Hematopoietic multipotent progenitor cell (in vitro differentiated cells): ENCODE measurements around the gene TMC1. TPM values are rescaled to one million over a fixed set of nuclear protein-coding genes. Genes with fewer than 3 reads are reported as not detected.
A peak's percentile ranks its signal among the peaks of the same experiment; 100 is the strongest.
"Not testable (repeated sequence)": the region's sequence is repeated elsewhere in the genome, so short reads cannot be mapped to it uniquely, and the experiment has no call there.

Source experiments
- DNase-seq, 3 donors: peaks; one replicate each; pipeline ENCODE4 v3.0.0-alpha.2; 2011 to 2015; ENCODE audit warnings: low read depth in 2 of 3, low spot score in 2 of 3
- total RNA-seq: library from RNA; depleted of rRNA; stranded (reverse); fragments of >200 nt; gene quantifications from one replicate; pipeline ENCODE4 v1.2.3, GENCODE V29; 2012

Gene TMC1
- total RNA-seq, 1 donor, result not detected

DNA sequence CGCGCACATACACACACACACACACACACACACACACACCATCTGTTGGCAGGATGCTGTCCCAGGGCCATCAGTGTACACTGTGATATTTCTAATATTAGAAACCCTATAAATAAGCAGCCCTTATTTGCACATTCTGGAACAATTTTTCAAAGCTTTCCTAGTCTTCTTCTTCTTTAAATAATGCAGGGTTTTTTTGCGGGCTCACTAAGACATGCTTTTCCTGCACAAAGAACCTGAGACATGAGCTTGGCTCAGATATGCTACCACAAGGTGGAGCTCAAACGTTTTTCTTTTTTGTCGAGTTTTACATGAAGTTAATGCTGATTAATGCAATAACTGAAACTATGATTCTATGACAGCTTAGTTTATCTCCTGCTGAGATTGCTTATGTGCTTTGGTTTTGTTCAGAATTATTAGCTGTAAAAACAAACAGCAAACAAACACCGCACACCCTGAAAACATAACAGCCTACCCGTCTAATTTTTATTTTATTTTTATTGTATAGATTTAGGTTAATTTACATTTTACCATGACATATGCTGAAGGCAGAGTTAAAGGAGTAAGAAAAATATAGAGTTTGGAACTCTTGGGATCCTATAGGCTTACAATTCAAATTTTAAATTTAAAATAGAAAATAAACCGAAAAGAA lies 335.7 kb downstream of the TMC1 start:
- DNase-seq, result peak in 2 of 3 donors; percentile 53 to 82

DNA sequence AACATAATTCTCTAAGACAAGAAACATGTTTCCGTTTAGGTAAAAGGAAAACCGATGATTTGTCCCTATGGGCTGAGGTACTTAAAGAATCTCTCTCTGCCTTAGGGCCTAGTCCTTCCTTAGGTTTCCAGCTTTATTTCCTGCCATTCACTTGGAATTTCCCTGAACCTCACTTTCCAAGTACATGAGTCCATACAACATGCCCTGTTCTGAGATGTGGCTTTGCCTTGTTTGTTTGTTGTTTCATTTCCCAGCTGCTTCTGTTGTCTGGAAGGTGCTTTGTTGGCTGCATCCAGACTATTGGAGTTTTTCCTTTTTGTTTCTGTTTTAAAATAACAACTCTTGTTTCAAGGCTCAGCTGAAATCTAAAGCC lies 336.2 kb downstream of the TMC1 start:
- no peak for DNase-seq

GRCh38 chr9:72858089-72858912 lies 336.9 kb downstream of the TMC1 start:
- no peak for DNase-seq

GRCh38 chr9:72862788-72863187 lies 341.4 kb downstream of the TMC1 start:
- not testable (repeated sequence) for DNase-seq

- no peak for DNase-seq
These were observed 342.2 kb downstream of the TMC1 start for GRCh38 chr9:72863456-72864094.

DNA sequence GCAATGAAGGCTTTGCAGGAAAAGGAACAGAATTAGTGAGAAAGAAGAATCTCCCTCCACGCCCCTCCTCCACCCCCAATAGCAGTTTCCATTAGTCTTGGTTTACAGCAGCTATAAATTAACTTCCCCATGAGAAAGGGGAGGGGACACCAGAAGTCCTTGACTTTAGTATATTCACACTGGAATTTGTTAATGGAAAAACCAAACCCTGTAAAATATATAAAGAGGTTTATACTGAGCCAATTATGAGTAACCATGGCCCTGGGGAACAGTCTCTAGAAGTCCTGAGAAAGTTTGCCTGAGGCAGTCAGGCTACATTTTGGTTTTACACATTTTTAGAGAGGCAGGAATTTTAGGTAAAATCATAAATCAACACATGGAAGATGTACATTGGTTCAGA lies 342.9 kb downstream of the TMC1 start:
- no peak for DNase-seq

DNA sequence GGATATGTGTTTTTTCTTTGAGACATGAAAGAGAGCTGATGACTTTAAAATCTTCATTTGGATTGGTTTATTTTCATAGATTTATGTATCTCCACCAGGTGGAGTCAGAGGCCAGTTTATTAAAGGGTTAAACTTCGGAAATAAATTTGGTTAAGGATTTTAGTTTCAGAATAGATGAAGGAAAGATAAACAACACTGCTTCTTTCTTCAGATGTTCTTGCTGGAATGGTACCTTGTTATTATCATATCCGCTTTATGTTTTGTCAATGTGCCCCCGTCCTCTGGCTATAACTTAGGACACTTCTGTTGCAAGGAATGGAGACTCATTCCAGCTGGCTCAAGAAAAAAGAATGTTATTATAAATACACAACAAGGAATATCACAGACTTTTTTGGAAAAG lies 350.3 kb downstream of the TMC1 start:
- DNase-seq, result peak in 2 of 3 donors; percentile 22 to 62

DNA sequence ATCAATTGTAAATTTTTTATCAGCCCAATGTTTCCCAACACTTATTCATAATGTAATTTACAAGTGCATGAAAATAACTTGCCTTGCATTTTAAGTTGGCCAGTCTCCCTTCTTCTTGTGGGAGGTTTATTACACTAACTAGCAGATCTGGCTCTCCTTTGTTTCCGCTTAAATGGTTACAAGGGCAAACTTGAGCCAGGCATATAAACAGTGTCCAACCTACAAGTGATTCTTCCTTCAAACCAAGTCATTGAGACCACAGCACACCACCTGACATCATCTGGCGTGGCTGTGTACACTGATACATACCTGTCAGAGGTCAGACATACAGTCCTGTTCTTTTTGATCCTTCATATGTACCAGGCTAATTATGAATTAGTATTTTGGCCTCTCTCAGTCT lies 351.3 kb downstream of the TMC1 start:
- no peak for DNase-seq

DNA sequence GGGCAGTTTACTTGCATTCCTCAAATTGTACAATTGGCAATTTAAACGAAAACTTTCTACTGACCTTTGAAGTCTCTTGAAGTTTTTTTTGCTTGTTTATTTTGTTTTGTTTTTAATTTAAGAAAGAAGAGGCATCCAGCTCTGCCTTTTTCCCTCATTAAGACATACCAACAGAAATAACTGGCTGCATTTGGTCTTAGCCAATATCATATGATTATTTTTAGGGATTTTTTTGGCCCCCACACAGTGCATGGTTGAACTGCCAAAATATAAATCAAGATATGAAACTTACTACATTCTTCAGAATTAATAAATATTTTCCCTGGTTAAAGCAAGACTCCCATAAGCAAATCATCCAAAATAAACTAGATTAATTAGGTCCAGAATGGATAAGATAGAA lies 352.0 kb downstream of the TMC1 start:
- DNase-seq, result no peak

GRCh38 chr9:72874344-72874743 lies 352.9 kb downstream of the TMC1 start:
- DNase-seq, result no peak

- no peak for DNase-seq
These were observed 353.8 kb downstream of the TMC1 start for GRCh38 chr9:72875221-72875620.

GRCh38 chr9:72880821-72881220 lies 359.4 kb downstream of the TMC1 start:
- DNase-seq, result no peak

DNA sequence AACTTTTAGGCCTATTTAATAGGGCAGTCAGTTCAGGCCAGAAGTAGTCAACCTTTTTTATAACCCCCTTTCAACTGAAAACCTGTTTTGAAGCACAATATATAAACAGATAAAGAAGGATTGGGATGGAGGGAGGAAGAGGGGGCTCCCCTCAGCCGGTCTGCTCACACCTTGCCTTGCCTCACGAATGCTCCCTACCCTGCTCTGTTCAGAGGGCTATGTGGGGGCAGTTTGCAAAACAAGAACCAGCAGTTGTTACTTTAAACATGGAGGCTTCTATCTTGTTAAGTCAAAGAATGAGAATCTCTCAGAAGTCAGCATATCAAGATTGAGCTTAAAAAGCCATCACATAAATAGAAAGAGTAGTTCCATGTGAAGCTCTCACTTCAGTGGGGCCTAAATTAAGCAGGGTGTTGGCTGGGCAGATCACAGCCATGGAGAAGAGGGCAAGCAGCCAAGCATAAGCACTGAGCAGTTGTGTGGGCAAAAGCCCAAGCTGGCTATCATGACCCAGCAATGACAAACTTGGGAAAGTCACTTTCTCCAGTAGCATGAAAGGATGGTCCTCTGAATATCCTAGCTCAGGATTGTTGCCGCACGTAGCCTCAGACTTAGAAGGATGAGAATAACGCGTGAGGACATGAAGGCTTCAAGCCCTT lies 360.8 kb downstream of the TMC1 start:
- DNase-seq, result no peak

DNA sequence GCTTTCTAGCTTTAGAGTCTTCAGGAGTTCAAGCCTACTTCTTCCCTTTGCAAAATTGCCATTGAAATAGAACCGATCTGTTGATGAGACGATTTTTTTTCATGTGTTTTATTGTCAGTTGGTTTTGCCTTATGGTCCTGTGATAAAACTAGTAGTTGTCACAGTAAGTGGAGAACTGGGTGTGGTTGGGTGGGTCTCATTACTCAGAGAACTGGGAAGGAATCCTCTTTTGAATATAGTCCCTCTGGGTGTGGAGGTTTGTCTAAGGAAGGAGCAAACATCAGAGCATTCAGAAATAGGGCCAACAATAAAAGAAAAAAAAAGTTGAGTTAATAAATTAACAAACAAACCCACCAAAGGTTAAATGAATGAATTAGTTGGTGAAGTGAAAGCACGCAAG lies 362.5 kb downstream of the TMC1 start:
- DNase-seq, result no peak

DNA sequence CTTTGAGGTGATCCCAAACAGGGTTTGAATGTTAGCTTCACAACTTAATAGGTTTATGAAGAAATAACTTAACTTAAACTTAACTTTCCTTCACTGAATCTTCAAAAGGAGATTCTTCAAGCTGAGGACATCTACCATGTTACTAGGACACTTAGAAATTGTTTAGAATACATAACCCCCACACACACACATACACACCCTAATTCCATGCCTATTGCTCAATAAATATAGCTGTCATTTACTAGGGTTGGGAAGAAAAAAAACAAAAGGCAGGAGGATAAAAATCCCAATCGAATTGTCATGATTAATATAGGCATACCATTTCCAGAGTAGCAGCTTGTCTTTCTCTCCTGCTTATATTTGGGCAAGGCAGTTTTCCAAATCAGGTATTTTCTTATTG lies 363.1 kb downstream of the TMC1 start:
- DNase-seq, result no peak

Other genes with a start within 250 kb of the TMC1 start
- gene ZFAND5, start 156.4 kb upstream of the TMC1 start, total RNA-seq, result 61.9 TPM